GM23248 (cell line): ENCODE data around the gene AQP12A. TPM values are rescaled to one million over a fixed set of nuclear protein-coding genes. Genes with fewer than 3 reads are reported as not detected.

ENCODE experiments used
- DNase-seq: peaks from one replicate; pipeline ENCODE4 v3.0.0-alpha.2; 2015
- H2AFZ ChIP-seq: fragments of 200-600 bp; sonication (generic); 2 replicates; pipeline ENCODE4 v1.6.1; 2016; ENCODE audit warnings: antibody characterized with exemption
- H3F3A ChIP-seq: fragments of 200-600 bp; sonication (generic); 2 replicates; pipeline ENCODE4 v1.6.1; 2016; ENCODE audit warnings: mild to moderate bottlenecking, antibody characterized with exemption, mixed run types; ENCODE audit not compliant: insufficient read depth
- H3K27ac ChIP-seq: fragments of 200-600 bp; sonication (generic); 2 replicates; pipeline ENCODE4 v1.5.1; 2016; ENCODE audit warnings: mild to moderate bottlenecking
- H3K27me3 ChIP-seq: fragments of 200-600 bp; sonication (generic); replicated peaks from 2 replicates; pipeline ENCODE4 v1.6.1; 2016; ENCODE audit warnings: mild to moderate bottlenecking; ENCODE audit not compliant: insufficient read depth
- H3K36me3 ChIP-seq: fragments of 200-600 bp; sonication (generic); 2 replicates; pipeline ENCODE4 v1.6.1; 2016; ENCODE audit warnings: low read depth, mild to moderate bottlenecking
- H3K4me1 ChIP-seq: fragments of 200-600 bp; sonication (generic); 2 replicates; pipeline ENCODE4 v1.6.1; 2016; ENCODE audit warnings: mild to moderate bottlenecking; ENCODE audit not compliant: insufficient read depth
- H3K4me2 ChIP-seq: fragments of 200-600 bp; sonication (generic); one replicate; pipeline ENCODE4 v1.6.1; 2016; ENCODE audit warnings: mild to moderate bottlenecking; ENCODE audit not compliant: unreplicated experiment
- H3K4me3 ChIP-seq: fragments of 200-600 bp; sonication (generic); 2 replicates; pipeline ENCODE4 v1.5.1; 2016; ENCODE audit warnings: mild to moderate bottlenecking
- H3K79me2 ChIP-seq: fragments of 200-600 bp; sonication (generic); 2 replicates; pipeline ENCODE4 v1.6.1; 2016; ENCODE audit warnings: mild to moderate bottlenecking; ENCODE audit not compliant: insufficient read depth
- H3K9ac ChIP-seq: fragments of 200-600 bp; sonication (generic); 2 replicates; pipeline ENCODE4 v1.6.1; 2016; ENCODE audit warnings: mild to moderate bottlenecking
- H3K9me2 ChIP-seq: fragments of 200-600 bp; sonication (generic); 2 replicates; pipeline ENCODE4 v1.6.1; 2016; ENCODE audit warnings: mixed run types, mild to moderate bottlenecking, moderate library complexity; ENCODE audit not compliant: insufficient read depth
- H3K9me3 ChIP-seq: fragments of 200-600 bp; sonication (generic); one replicate; pipeline ENCODE4 v1.6.1; 2017; ENCODE audit warnings: low read depth
- H4K20me1 ChIP-seq: fragments of 200-600 bp; sonication (generic); 2 replicates; pipeline ENCODE4 v1.6.0; 2016; ENCODE audit not compliant: insufficient read depth
- EZH2 ChIP-seq: fragments of 200-600 bp; sonication (generic); IDR thresholded peaks from 2 replicates; pipeline ENCODE4 v1.6.1; 2018; ENCODE audit warnings: antibody characterized with exemption, mild to moderate bottlenecking; ENCODE audit not compliant: insufficient read depth, poor library complexity, severe bottlenecking
- EZH2phosphoT487 ChIP-seq: fragments of 200-600 bp; sonication (generic); IDR thresholded peaks from 2 replicates; pipeline ENCODE4 v1.6.1; 2018; ENCODE audit warnings: antibody characterized with exemption, moderate library complexity, mild to moderate bottlenecking, low read depth; ENCODE audit not compliant: insufficient read depth
- WGBS, 2 experiments: methylation state at CpG; one replicate each; pipeline ENCODE4 v1.1.6; 2015 to 2017; ENCODE audit warnings: low lambda C conversion rate in 2 of 2, low coverage in 1 of 2; ENCODE audit errors: missing lambda C conversion rate in 2 of 2; 5-methylcytosine and 5-hydroxymethylcytosine counted together
- in situ Hi-C: fragments of 300-500 bp; cut with MboI; formaldehyde crosslinking; loops from 2 replicates; pipeline ENCODE4 v1.15.0; 2020
- polyA plus RNA-seq: library from polyadenylated mRNA; unstranded; fragments of >200 nt; fragmentation: Nextera tagmentation; extraction: Ambion mirVana; gene quantifications from 2 replicates; pipeline ENCODE4 v1.2.1, GENCODE V29; 2016
- total RNA-seq: library from RNA; depleted of rRNA; stranded (reverse); fragments of >200 nt; shearing (Covaris generic); gene quantifications from 2 replicates; pipeline ENCODE4 v1.2.3, GENCODE V29; 2014

The AQP12A gene
- total and polyA plus RNA-seq, 2 experiments from 2014 or later: not detected

- H3K9me2 ChIP-seq: no peaks in the 10 kb centered on the region
- H3K9me3 ChIP-seq: no peaks in the 10 kb centered on the region
- DNase-seq: no peak
- H3F3A ChIP-seq: no peaks in the 10 kb centered on the region
- no peaks in the 10 kb centered on the region for H3K36me3 ChIP-seq
- H4K20me1 ChIP-seq: no peaks in the 10 kb centered on the region
- no peaks in the 10 kb centered on the region for H3K79me2 ChIP-seq
- no peak overlapping the region for H2AFZ ChIP-seq
- no peak overlapping the region for H3K4me2 ChIP-seq
- in situ Hi-C loops: no loop called here
- H3K27ac ChIP-seq: no peak overlapping the region
- H3K9ac ChIP-seq: no peak overlapping the region
- H3K4me3 ChIP-seq: no peak overlapping the region
- TF ChIP-seq EZH2phosphoT487 (no peak), EZH2 (no peak)
- peaks cover 64% of the 10 kb centered on the region for H3K27me3 ChIP-seq
- H3K4me1 ChIP-seq: no peaks in the 10 kb centered on the region
- 37 to 42% methylated on average over 7 of the region's 7 CpGs for WGBS, 2 experiments
Observed at GRCh38 chr2:240708457-240708856, 16.8 kb downstream of the AQP12A start.

DNA sequence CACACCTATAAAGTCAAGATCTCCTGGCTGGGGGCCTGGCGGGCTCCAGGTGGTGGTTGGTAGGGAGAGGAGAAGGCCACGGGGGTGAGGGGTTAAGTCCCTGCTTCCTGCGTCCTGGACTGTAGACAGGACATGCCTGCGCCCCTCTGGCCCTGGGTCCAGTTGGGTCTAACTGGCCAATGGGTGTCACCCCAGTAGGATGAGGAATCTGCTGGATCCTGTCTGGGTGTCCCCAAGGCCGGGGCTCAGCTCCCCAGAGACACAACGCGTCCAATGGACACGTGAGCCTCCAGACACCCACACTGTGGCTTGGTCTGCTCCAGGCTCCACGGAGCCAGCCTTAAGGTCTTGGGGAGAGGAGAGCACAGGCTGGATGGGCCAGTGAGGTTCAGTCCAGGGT is 19.6 kb downstream of the AQP12A start:
- Histone ChIP-seq H2AFZ (no peak overlapping the region), H3K27me3 (peaks cover 49% of the 10 kb centered on the region), H4K20me1 (no peaks in the 10 kb centered on the region), H3K9me2 (no peaks in the 10 kb centered on the region), H3K9ac (no peak overlapping the region), H3K9me3 (no peaks in the 10 kb centered on the region), H3K36me3 (no peaks in the 10 kb centered on the region), H3K79me2 (no peaks in the 10 kb centered on the region), H3F3A (no peaks in the 10 kb centered on the region), H3K27ac (no peak overlapping the region), H3K4me3 (no peak overlapping the region), H3K4me2 (no peak overlapping the region), H3K4me1 (no peaks in the 10 kb centered on the region)
- WGBS, 2 experiments: 54 to 60% methylated on average over 9 of the region's 9 CpGs
- no peak for TF ChIP-seq EZH2
- TF ChIP-seq EZH2phosphoT487: no peak
- no peak for DNase-seq
- in situ Hi-C loops: no loop called here

DNA sequence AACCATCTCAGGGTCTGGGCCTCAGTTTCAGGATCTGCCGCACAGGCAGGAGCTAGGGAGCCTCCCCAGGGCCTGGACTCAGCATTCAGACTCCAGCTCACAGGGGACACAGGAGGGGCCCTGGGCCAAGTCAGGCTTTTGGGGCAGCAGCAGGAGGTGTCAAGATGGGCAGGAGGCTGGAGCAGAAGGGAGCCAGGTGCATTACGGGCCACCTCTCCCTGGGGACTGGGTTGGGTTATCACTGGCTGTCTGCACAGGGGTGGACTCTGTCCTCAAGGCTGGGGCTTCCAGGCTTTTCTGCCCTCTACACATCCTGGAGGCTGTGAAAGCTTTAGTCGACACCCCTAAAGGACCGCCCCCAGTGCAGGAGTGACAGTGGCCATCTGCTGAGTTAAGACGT is 20.0 kb downstream of the AQP12A start:
- H4K20me1 ChIP-seq: no peaks in the 10 kb centered on the region
- TF ChIP-seq EZH2 (no peak), EZH2phosphoT487 (no peak)
- H3K9me3 ChIP-seq: no peaks in the 10 kb centered on the region
- no peaks in the 10 kb centered on the region for H3K79me2 ChIP-seq
- no peaks in the 10 kb centered on the region for H3K4me1 ChIP-seq
- no peak overlapping the region for H3K9ac ChIP-seq
- H3K27ac ChIP-seq: no peak overlapping the region
- H3K9me2 ChIP-seq: no peaks in the 10 kb centered on the region
- 52 to 62% methylated on average over 5 of the region's 5 CpGs for WGBS, 2 experiments
- H3F3A ChIP-seq: no peaks in the 10 kb centered on the region
- no peak for DNase-seq
- no peak overlapping the region for H2AFZ ChIP-seq
- H3K27me3 ChIP-seq: peaks cover 46% of the 10 kb centered on the region
- no peaks in the 10 kb centered on the region for H3K36me3 ChIP-seq
- in situ Hi-C loops: no loop called here
- H3K4me2 ChIP-seq: no peak overlapping the region
- H3K4me3 ChIP-seq: no peak overlapping the region

DNA sequence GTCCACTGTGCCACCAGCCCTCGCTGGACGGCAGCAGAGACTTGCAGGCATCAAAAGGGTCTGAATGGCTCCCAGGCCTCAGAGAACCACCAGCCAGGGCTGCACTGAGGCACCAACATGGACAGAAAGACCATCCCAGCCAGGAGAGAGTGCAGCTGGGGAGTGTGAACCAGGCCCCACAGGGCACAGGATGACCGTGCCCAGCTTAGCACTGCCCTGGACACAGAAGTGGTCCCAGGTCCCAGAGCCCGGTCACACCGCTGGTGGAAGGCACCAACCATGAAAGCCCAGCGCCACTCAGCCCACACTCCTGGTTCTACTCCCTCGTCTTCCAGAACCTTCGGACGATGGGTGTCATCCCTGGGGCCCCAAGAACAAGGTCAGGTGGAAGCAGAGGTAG is 20.5 kb downstream of the AQP12A start:
- Histone ChIP-seq H3K9me3 (no peaks in the 10 kb centered on the region), H3K27ac (no peak overlapping the region), H3F3A (no peaks in the 10 kb centered on the region), H4K20me1 (no peaks in the 10 kb centered on the region), H3K9me2 (no peaks in the 10 kb centered on the region), H3K4me1 (no peaks in the 10 kb centered on the region), H3K4me2 (no peak overlapping the region), H3K27me3 (peaks cover 46% of the 10 kb centered on the region), H3K79me2 (no peaks in the 10 kb centered on the region), H3K4me3 (no peak overlapping the region), H3K9ac (no peak overlapping the region), H2AFZ (no peak overlapping the region), H3K36me3 (no peaks in the 10 kb centered on the region)
- TF ChIP-seq EZH2phosphoT487: no peak
- no peak for TF ChIP-seq EZH2
- in situ Hi-C loops: no loop called here
- no peak for DNase-seq
- WGBS, 2 experiments: 65 to 71% methylated on average over 9 of the region's 9 CpGs
